ENCODE measurements around the gene KRTAP4-9. TPM values are rescaled to one million over a fixed set of nuclear protein-coding genes. Genes with fewer than 3 reads are reported as not detected.

KRTAP4-9 gene
- total and polyA plus RNA-seq, 2 donors, result not detected

Other genes with a start within 250 kb of the KRTAP4-9 start
Only the 30 nearest of the 39 such genes appear.
- gene KRT39, start 138.4 kb upstream of the KRTAP4-9 start, total RNA-seq, result not detected
- 0.23 TPM for gene KRT39, start 138.4 kb upstream of the KRTAP4-9 start, polyA plus RNA-seq
- 0.09 TPM for gene KRT40, start 121.1 kb upstream of the KRTAP4-9 start, total RNA-seq
- 0.11 TPM for gene KRT40, start 121.1 kb upstream of the KRTAP4-9 start, polyA plus RNA-seq
- not detected for gene KRTAP3-3, start 111.2 kb upstream of the KRTAP4-9 start, total RNA-seq
- gene KRTAP3-3, start 111.2 kb upstream of the KRTAP4-9 start, polyA plus RNA-seq, result 0.87 TPM
- not detected for gene KRTAP3-2, start 105.5 kb upstream of the KRTAP4-9 start, total RNA-seq
- gene KRTAP3-2, start 105.5 kb upstream of the KRTAP4-9 start, polyA plus RNA-seq, result 0.09 TPM
- not detected for gene KRTAP3-1, start 96.3 kb upstream of the KRTAP4-9 start, total RNA-seq
- gene KRTAP3-1, start 96.3 kb upstream of the KRTAP4-9 start, polyA plus RNA-seq, result 0.09 TPM
- not detected for gene KRTAP1-5, start 78.2 kb upstream of the KRTAP4-9 start, total RNA-seq
- gene KRTAP1-5, start 78.2 kb upstream of the KRTAP4-9 start, polyA plus RNA-seq, result 0.05 TPM
- gene KRTAP1-4, start 75.2 kb upstream of the KRTAP4-9 start, total RNA-seq, result not detected
- gene KRTAP1-4, start 75.2 kb upstream of the KRTAP4-9 start, polyA plus RNA-seq, result not detected
- not detected for gene KRTAP1-3, start 70.5 kb upstream of the KRTAP4-9 start, total RNA-seq
- gene KRTAP1-3, start 70.5 kb upstream of the KRTAP4-9 start, polyA plus RNA-seq, result not detected
- not detected for gene KRTAP1-1, start 63.9 kb upstream of the KRTAP4-9 start, total RNA-seq
- 0.14 TPM for gene KRTAP1-1, start 63.9 kb upstream of the KRTAP4-9 start, polyA plus RNA-seq
- gene KRTAP2-1, start 58.1 kb upstream of the KRTAP4-9 start, total RNA-seq, result not detected
- gene KRTAP2-1, start 58.1 kb upstream of the KRTAP4-9 start, polyA plus RNA-seq, result 0.05 TPM
- not detected for gene KRTAP2-2, start 50.2 kb upstream of the KRTAP4-9 start, total RNA-seq
- not detected for gene KRTAP2-2, start 50.2 kb upstream of the KRTAP4-9 start, polyA plus RNA-seq
- gene KRTAP2-3, start 45.3 kb upstream of the KRTAP4-9 start, total RNA-seq, result not detected
- gene KRTAP2-3, start 45.3 kb upstream of the KRTAP4-9 start, polyA plus RNA-seq, result 0.18 TPM
- gene KRTAP2-4, start 39.5 kb upstream of the KRTAP4-9 start, total RNA-seq, result not detected
- not detected for gene KRTAP2-4, start 39.5 kb upstream of the KRTAP4-9 start, polyA plus RNA-seq
- not detected for gene KRTAP4-7, start 21.2 kb upstream of the KRTAP4-9 start, total RNA-seq
- not detected for gene KRTAP4-7, start 21.2 kb upstream of the KRTAP4-9 start, polyA plus RNA-seq
- gene KRTAP4-8, start 7.2 kb upstream of the KRTAP4-9 start, total RNA-seq, result not detected
- 0.02 TPM for gene KRTAP4-8, start 7.2 kb upstream of the KRTAP4-9 start, polyA plus RNA-seq
- not detected for gene KRTAP4-16, start 3.2 kb upstream of the KRTAP4-9 start, total RNA-seq
- not detected for gene KRTAP4-16, start 3.2 kb upstream of the KRTAP4-9 start, polyA plus RNA-seq
- gene KRTAP4-11, start 13.0 kb downstream of the KRTAP4-9 start, total RNA-seq, result not detected
- not detected for gene KRTAP4-11, start 13.0 kb downstream of the KRTAP4-9 start, polyA plus RNA-seq
- not detected for gene KRTAP4-12, start 18.8 kb downstream of the KRTAP4-9 start, total RNA-seq
- gene KRTAP4-12, start 18.8 kb downstream of the KRTAP4-9 start, polyA plus RNA-seq, result not detected
- not detected for gene KRTAP4-6, start 35.2 kb downstream of the KRTAP4-9 start, total RNA-seq
- not detected for gene KRTAP4-6, start 35.2 kb downstream of the KRTAP4-9 start, polyA plus RNA-seq
- not detected for gene KRTAP4-5, start 44.4 kb downstream of the KRTAP4-9 start, total RNA-seq
- gene KRTAP4-5, start 44.4 kb downstream of the KRTAP4-9 start, polyA plus RNA-seq, result not detected
- not detected for gene KRTAP4-4, start 55.4 kb downstream of the KRTAP4-9 start, total RNA-seq
- not detected for gene KRTAP4-4, start 55.4 kb downstream of the KRTAP4-9 start, polyA plus RNA-seq
- gene KRTAP4-3, start 62.8 kb downstream of the KRTAP4-9 start, total RNA-seq, result not detected
- gene KRTAP4-3, start 62.8 kb downstream of the KRTAP4-9 start, polyA plus RNA-seq, result not detected
- not detected for gene KRTAP4-2, start 72.8 kb downstream of the KRTAP4-9 start, total RNA-seq
- not detected for gene KRTAP4-2, start 72.8 kb downstream of the KRTAP4-9 start, polyA plus RNA-seq
- not detected for gene KRTAP4-1, start 79.5 kb downstream of the KRTAP4-9 start, total RNA-seq
- not detected for gene KRTAP4-1, start 79.5 kb downstream of the KRTAP4-9 start, polyA plus RNA-seq
- not detected for gene KRTAP9-1, start 84.5 kb downstream of the KRTAP4-9 start, total RNA-seq
- gene KRTAP9-1, start 84.5 kb downstream of the KRTAP4-9 start, polyA plus RNA-seq, result not detected
- not detected for gene KRTAP9-2, start 121.3 kb downstream of the KRTAP4-9 start, total RNA-seq
- not detected for gene KRTAP9-2, start 121.3 kb downstream of the KRTAP4-9 start, polyA plus RNA-seq
- gene KRTAP9-3, start 127.1 kb downstream of the KRTAP4-9 start, total RNA-seq, result not detected
- not detected for gene KRTAP9-3, start 127.1 kb downstream of the KRTAP4-9 start, polyA plus RNA-seq
- not detected for gene KRTAP9-8, start 132.6 kb downstream of the KRTAP4-9 start, total RNA-seq
- 0.09 TPM for gene KRTAP9-8, start 132.6 kb downstream of the KRTAP4-9 start, polyA plus RNA-seq
- gene KRTAP9-4, start 144.3 kb downstream of the KRTAP4-9 start, total RNA-seq, result not detected
- gene KRTAP9-4, start 144.3 kb downstream of the KRTAP4-9 start, polyA plus RNA-seq, result 0.05 TPM
- not detected for gene KRTAP9-9, start 150.0 kb downstream of the KRTAP4-9 start, total RNA-seq
- 0.02 TPM for gene KRTAP9-9, start 150.0 kb downstream of the KRTAP4-9 start, polyA plus RNA-seq